Transverse colon (tissue), 4 donors: ENCODE results near the gene OAS1.

Source experiments
- POLR2A ChIP-seq: fragments of 450-650 bp; IDR thresholded peaks from one replicate; pipeline ENCODE4 v1.6.1; 2016; ENCODE audit warnings: antibody characterized with exemption, mild to moderate bottlenecking, moderate library complexity
- POLR2AphosphoS5 ChIP-seq, 3 donors: sonication (generic); formaldehyde crosslinking; IDR thresholded peaks; one replicate each; pipeline ENCODE4 v1.6.1; 2016; ENCODE audit warnings: antibody characterized with exemption in 3 of 3
- TF ChIP-seq, protein P1 (sequence below), 5 experiments: fragments of 200-600 bp in 3 of 5; fragments of 450-650 bp in 2 of 5; sonication (generic) in 3 of 5; IDR thresholded peaks; 1 replicate in 2 of 5; 2 replicates in 3 of 5; pipeline ENCODE4 v1.5.1; 2016 to 2017; ENCODE audit warnings: antibody characterized with exemption in 5 of 5, inconsistent platforms in 3 of 5, mild to moderate bottlenecking in 2 of 5, moderate library complexity in 1 of 5

GRCh38 chr12:112933129-112933505, 26.4 kb downstream of the OAS1 start:
- TF ChIP-seq, protein P1, sequence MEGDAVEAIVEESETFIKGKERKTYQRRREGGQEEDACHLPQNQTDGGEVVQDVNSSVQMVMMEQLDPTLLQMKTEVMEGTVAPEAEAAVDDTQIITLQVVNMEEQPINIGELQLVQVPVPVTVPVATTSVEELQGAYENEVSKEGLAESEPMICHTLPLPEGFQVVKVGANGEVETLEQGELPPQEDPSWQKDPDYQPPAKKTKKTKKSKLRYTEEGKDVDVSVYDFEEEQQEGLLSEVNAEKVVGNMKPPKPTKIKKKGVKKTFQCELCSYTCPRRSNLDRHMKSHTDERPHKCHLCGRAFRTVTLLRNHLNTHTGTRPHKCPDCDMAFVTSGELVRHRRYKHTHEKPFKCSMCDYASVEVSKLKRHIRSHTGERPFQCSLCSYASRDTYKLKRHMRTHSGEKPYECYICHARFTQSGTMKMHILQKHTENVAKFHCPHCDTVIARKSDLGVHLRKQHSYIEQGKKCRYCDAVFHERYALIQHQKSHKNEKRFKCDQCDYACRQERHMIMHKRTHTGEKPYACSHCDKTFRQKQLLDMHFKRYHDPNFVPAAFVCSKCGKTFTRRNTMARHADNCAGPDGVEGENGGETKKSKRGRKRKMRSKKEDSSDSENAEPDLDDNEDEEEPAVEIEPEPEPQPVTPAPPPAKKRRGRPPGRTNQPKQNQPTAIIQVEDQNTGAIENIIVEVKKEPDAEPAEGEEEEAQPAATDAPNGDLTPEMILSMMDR (IDR thresholded peaks at IDR 0.05), result no peak
- TF ChIP-seq POLR2AphosphoS5 (IDR thresholded peaks at IDR 0.05) (no peak), POLR2A (no peak)
